A549 (cell line): ENCODE data around the gene GOLGA5. TPM values are rescaled to one million over a fixed set of nuclear protein-coding genes. Genes with fewer than 3 reads are reported as not detected.
"Not testable (repeated sequence)": the region's sequence is repeated elsewhere in the genome, so short reads cannot be mapped to it uniquely, and the experiment has no call there.

ENCODE experiments used
- ATAC-seq, 2 experiments: fragments of 200-7000 bp in 1 of 2; fragments of >200 bp in 1 of 2; cut with Nextera tagmentation in 1 of 2; cut with Tn5 transposase in 1 of 2; 3 replicates each; pipeline versions ENCODE4 v1.8.0 to v1.9.1; 2018 to 2020; ENCODE audit warnings: mild to moderate bottlenecking in 1 of 2, moderate library complexity in 1 of 2
- CTCF ChIA-PET: fragments of 300-600 bp; sonication (Branson Sonifier 250); formaldehyde crosslinking; extraction: SDS; loops from one replicate; lab custom pipeline; 2021; ENCODE audit warnings: antibody characterized with exemption, inconsistent platforms; lab: Yijun Ruan, JAX
- POLR2A ChIA-PET: fragments of 350-600 bp; formaldehyde crosslinking; extraction: SDS; loops from one replicate; lab custom pipeline; 2021; ENCODE audit warnings: antibody characterized with exemption, inconsistent platforms; lab: Yijun Ruan, JAX
- DNase-seq, 2 experiments: peaks; one replicate each; pipeline versions ENCODE4 v3.0.0 to v3.0.0-alpha.2; 2011 to 2016; ENCODE audit warnings: low read depth in 1 of 2, low spot score in 1 of 2
- FAIRE-seq: peaks from 2 replicates; lab custom pipeline; 2011; peaks lifted over from hg19 to GRCh38; lab: Jason Lieb, UNC
- H3K27ac ChIP-seq, 2 experiments: fragments of >200 bp; sonication (Bioruptor Twin); formaldehyde crosslinking; 3 replicates each; pipeline ENCODE4 v1.5.1; 2016 to 2017
- H3K4me1 ChIP-seq: fragments of >200 bp; sonication (Bioruptor Twin); formaldehyde crosslinking; 3 replicates; pipeline ENCODE4 v1.6.1; 2016
- H3K4me2 ChIP-seq: fragments of >200 bp; sonication (Bioruptor Twin); formaldehyde crosslinking; 3 replicates; pipeline ENCODE4 v1.6.1; 2016
- H3K4me3 ChIP-seq: fragments of >200 bp; sonication (Bioruptor Twin); formaldehyde crosslinking; 3 replicates; pipeline ENCODE4 v1.5.1; 2016
- H3K9me3 ChIP-seq: fragments of >200 bp; sonication (Bioruptor Twin); formaldehyde crosslinking; 3 replicates; pipeline ENCODE4 v1.6.1; 2016
- ATOH8 ChIP-seq: fragments of 250-450 bp; sonication (Bioruptor Pico); IDR thresholded peaks from 2 replicates; pipeline ENCODE4 v1.5.0; 2020; ENCODE audit warnings: low read depth, mild to moderate bottlenecking, moderate library complexity
- BHLHE40 ChIP-seq: IDR thresholded peaks from 2 replicates; pipeline ENCODE4 v1.6.1; 2012; ENCODE audit warnings: low read depth, low read length, inconsistent platforms
- E2F6 ChIP-seq: IDR thresholded peaks from 2 replicates; pipeline ENCODE4 v1.6.1; 2012; ENCODE audit warnings: low read depth, borderline replicate concordance
- ELK1 ChIP-seq: fragments of 150-350 bp; IDR thresholded peaks from 2 replicates; pipeline ENCODE4 v1.6.1; 2014; ENCODE audit warnings: low read depth, mild to moderate bottlenecking, low read length
- ESRRA ChIP-seq: fragments of 150-350 bp; IDR thresholded peaks from 2 replicates; pipeline ENCODE4 v1.6.1; 2014; ENCODE audit warnings: mild to moderate bottlenecking, low read length, borderline replicate concordance
- GATA3 ChIP-seq: IDR thresholded peaks from 2 replicates; pipeline ENCODE4 v1.6.1; 2012; ENCODE audit warnings: borderline replicate concordance
- HDAC2 ChIP-seq: fragments of 200-600 bp; sonication (generic); IDR thresholded peaks from 2 replicates; pipeline ENCODE4 v1.6.1; 2016
- HMGXB4 ChIP-seq: fragments of 250-450 bp; sonication (Bioruptor Pico); IDR thresholded peaks from 2 replicates; pipeline ENCODE4 v1.5.0; 2021; ENCODE audit warnings: mild to moderate bottlenecking, moderate library complexity, borderline replicate concordance
- JUN ChIP-seq, 2 experiments: fragments of >200 bp; sonication (Bioruptor Twin); formaldehyde crosslinking; IDR thresholded peaks; 2 replicates in 1 of 2; 3 replicates in 1 of 2; pipeline ENCODE4 v1.6.1; 2016 to 2017
- JUNB ChIP-seq: fragments of >200 bp; sonication (Bioruptor Twin); formaldehyde crosslinking; IDR thresholded peaks from 2 replicates; pipeline ENCODE4 v1.6.1; 2016
- KDM1A ChIP-seq: fragments of 200-600 bp; sonication (generic); IDR thresholded peaks from 2 replicates; pipeline ENCODE4 v1.6.1; 2016; ENCODE audit warnings: low read depth, mild to moderate bottlenecking
- KDM5A ChIP-seq: fragments of 200-600 bp; sonication (generic); IDR thresholded peaks from 2 replicates; pipeline ENCODE4 v1.6.1; 2016; ENCODE audit warnings: antibody characterized with exemption, mild to moderate bottlenecking
- MAFK ChIP-seq: fragments of 450-650 bp; IDR thresholded peaks from 2 replicates; pipeline ENCODE4 v1.6.1; 2014; ENCODE audit not compliant: partially characterized antibody
- PBX3 ChIP-seq: IDR thresholded peaks from 2 replicates; pipeline ENCODE4 v1.6.1; 2012
- POLR2AphosphoS2 ChIP-seq: conservative IDR thresholded peaks from 2 replicates; pipeline ENCODE4 v1.6.1; 2012; ENCODE audit warnings: low read length, improper control_type of control experiment, inconsistent platforms
- RAD21 ChIP-seq, 2 experiments: fragments of >200 bp in 1 of 2; sonication (Bioruptor Twin) in 1 of 2; formaldehyde crosslinking in 1 of 2; IDR thresholded peaks in 1 of 2; conservative IDR thresholded peaks in 1 of 2; 2 replicates in 1 of 2; 3 replicates in 1 of 2; pipeline ENCODE4 v1.6.1; 2012 to 2018; ENCODE audit warnings: inconsistent platforms in 1 of 2
- RCOR1 ChIP-seq: fragments of 150-350 bp; IDR thresholded peaks from 2 replicates; pipeline ENCODE4 v1.6.1; 2014; ENCODE audit warnings: antibody characterized with exemption, low read length, low read depth
- TFCP2L1 ChIP-seq: fragments of 250-450 bp; sonication (Bioruptor Pico); IDR thresholded peaks from 2 replicates; pipeline ENCODE4 v1.5.0; 2021; ENCODE audit warnings: mild to moderate bottlenecking
- ZFP36 ChIP-seq: fragments of 450-650 bp; IDR thresholded peaks from 2 replicates; pipeline ENCODE4 v1.6.1; 2014; ENCODE audit warnings: borderline replicate concordance; ENCODE audit not compliant: partially characterized antibody
- WGBS: methylation state at CpG from one replicate; pipeline ENCODE4 v1.1.6; 2017; ENCODE audit errors: missing lambda C conversion rate; 5-methylcytosine and 5-hydroxymethylcytosine counted together
- polyA plus RNA-seq, 4 experiments: library from polyadenylated mRNA; depleted of rRNA in 3 of 4; stranded (reverse); fragments of >200 nt; fragmentation: RNase III in 1 of 4; extraction: RNeasy Plus Mini Kit Qiagen cat#74134 plus additional on column Dnase treatment in 1 of 4; gene quantifications; 2 replicates in 3 of 4; 3 replicates in 1 of 4; pipeline ENCODE4 v1.2.3, GENCODE V29; 2011 to 2017

GOLGA5 gene
- polyA plus RNA-seq, 2 of the 4 experiments (the other 2 are of a cell fraction) = 31.9 to 53.8 TPM

GRCh38 chr14:92750222-92750728 is 43.8 kb upstream of the GOLGA5 start:
- DNase-seq, POLR2A ChIA-PET, H3K4me1 ChIP-seq, H3K4me3 ChIP-seq, H3K9me3 ChIP-seq, FAIRE-seq, H3K4me2 ChIP-seq, H3K27ac ChIP-seq, ATAC-seq: not testable (repeated sequence)
- WGBS = 80% methylated on average over 10 of the region's 10 CpGs
- CTCF ChIA-PET = interaction anchor here (0.7 to 2.5 kb wide), 7 partner anchors 9 to 614 kb away, joined by 3 to 13 read pairs (median 3); no protein-coding TSS in a partner anchor
- peak; percentile 47 for TF ChIP-seq MAFK

GRCh38 chr14:92750994-92751400 is 43.1 kb upstream of the GOLGA5 start:
- Histone ChIP-seq H3K27ac (no peak overlapping the region), H3K9me3 (no peaks in the 10 kb centered on the region), H3K4me1 (peaks cover 4% of the 10 kb centered on the region; the same call in 1 of the 3 replicates), H3K4me3 (no peak overlapping the region), H3K4me2 (no peak overlapping the region)
- TF ChIP-seq JUNB = no peak
- TF ChIP-seq POLR2AphosphoS2 = no peak
- TF ChIP-seq HDAC2 = no peak
- TF ChIP-seq ESRRA = no peak
- TF ChIP-seq BHLHE40 = no peak
- ChIA-PET CTCF (interaction anchor here (1.0 to 2.5 kb wide), 8 partner anchors 8 to 615 kb away, joined by 3 to 13 read pairs (median 3); no protein-coding TSS in a partner anchor), POLR2A (no interaction called here)
- DNase-seq = no peak
- no peak for FAIRE-seq
- ATAC-seq = no peak
- WGBS = 69% methylated on average over 5 of the region's 5 CpGs

- CTCF ChIA-PET = interaction anchor here (0.7 to 2.5 kb wide), 5 partner anchors 8 to 40 kb away, joined by 3 to 13 read pairs (median 3); no protein-coding TSS in a partner anchor
- H3K27ac ChIP-seq = no peak overlapping the region
- H3K9me3 ChIP-seq = no peaks in the 10 kb centered on the region
- FAIRE-seq (no peak), DNase-seq (no peak), ATAC-seq (no peak)
- H3K4me2 ChIP-seq = no peak overlapping the region
- peaks cover 4% of the 10 kb centered on the region; the same call in 1 of the 3 replicates for H3K4me1 ChIP-seq
- TF ChIP-seq MAFK (no peak), TFCP2L1 (CRISPR knock-in tag) (no peak), HMGXB4 (CRISPR knock-in tag) (no peak), E2F6 (no peak), JUN (IDR thresholded peaks at IDR 0.05) (no peak), ATOH8 (CRISPR knock-in tag) (no peak), PBX3 (no peak)
- POLR2A ChIA-PET = no interaction called here
- 35% methylated on average over 4 of the region's 4 CpGs for WGBS
- no peak overlapping the region for H3K4me3 ChIP-seq
These were observed 42.3 kb upstream of the GOLGA5 start for GRCh38 chr14:92751819-92752218.

GRCh38 chr14:92753250-92753649 is 40.9 kb upstream of the GOLGA5 start:
- FAIRE-seq (no peak), ATAC-seq (no peak), DNase-seq (no peak)
- no peak overlapping the region for H3K4me2 ChIP-seq
- CTCF ChIA-PET = interaction anchor here (0.6 to 2.5 kb wide), 3 partner anchors 27 to 1242 kb away, joined by 3 to 11 read pairs (median 4); no protein-coding TSS in a partner anchor
- H3K4me3 ChIP-seq = no peak overlapping the region
- H3K4me1 ChIP-seq = no peaks in the 10 kb centered on the region
- POLR2A ChIA-PET = no interaction called here
- WGBS = 73% methylated on average over 5 of the region's 5 CpGs
- H3K9me3 ChIP-seq = no peaks in the 10 kb centered on the region
- no peak overlapping the region for H3K27ac ChIP-seq
- TF ChIP-seq KDM5A = no peak
- no peak for TF ChIP-seq ZFP36
- TF ChIP-seq GATA3 = no peak
- no peak for TF ChIP-seq RCOR1
- TF ChIP-seq JUN (IDR thresholded peaks at IDR 0.05) = no peak
- no peak for TF ChIP-seq RAD21 (conservative IDR thresholded peaks at IDR 0.05 in 1 of 2, IDR thresholded peaks at IDR 0.05 in 1 of 2)
- TF ChIP-seq KDM1A = no peak
- TF ChIP-seq TFCP2L1 (CRISPR knock-in tag) = no peak
- no peak for TF ChIP-seq ATOH8 (CRISPR knock-in tag)
- no peak for TF ChIP-seq ELK1
